Smooth muscle cell (in vitro differentiated cells): ENCODE data around the gene RPP25L. TPM values are rescaled to one million over a fixed set of nuclear protein-coding genes. Genes with fewer than 3 reads are reported as not detected.
A peak's percentile ranks its signal among the peaks of the same experiment; 100 is the strongest.

ENCODE experiments used
- DNase-seq: peaks from one replicate; lab custom pipeline; 2025; ENCODE audit not compliant: unreplicated experiment; lab: John Stamatoyannopoulos, UW
- H2AFZ ChIP-seq: fragments of 200-600 bp; sonication (generic); 2 replicates; pipeline ENCODE4 v1.6.0; 2016; ENCODE audit warnings: antibody characterized with exemption, low read depth, mild to moderate bottlenecking
- H3F3A ChIP-seq: fragments of 200-600 bp; sonication (generic); 2 replicates; pipeline ENCODE4 v1.6.0; 2017; ENCODE audit warnings: antibody characterized with exemption, low read depth
- H3K27ac ChIP-seq: fragments of 200-600 bp; sonication (generic); 2 replicates; pipeline ENCODE4 v1.5.1; 2016; ENCODE audit warnings: low read depth, mild to moderate bottlenecking
- H3K27me3 ChIP-seq: fragments of 200-600 bp; sonication (generic); 2 replicates; pipeline ENCODE4 v1.6.1; 2016; ENCODE audit warnings: low read depth, mild to moderate bottlenecking
- H3K36me3 ChIP-seq: fragments of 200-600 bp; sonication (generic); 2 replicates; pipeline ENCODE4 v1.5.1; 2016; ENCODE audit warnings: low read depth
- H3K4me1 ChIP-seq: fragments of 200-600 bp; sonication (generic); 2 replicates; pipeline ENCODE4 v1.5.1; 2016; ENCODE audit warnings: low read depth
- H3K4me2 ChIP-seq: fragments of 200-600 bp; sonication (generic); 2 replicates; pipeline ENCODE4 v1.6.0; 2016; ENCODE audit warnings: mild to moderate bottlenecking
- H3K4me3 ChIP-seq: fragments of 200-600 bp; sonication (generic); 2 replicates; pipeline ENCODE4 v1.5.1; 2016; ENCODE audit warnings: mild to moderate bottlenecking
- H3K79me2 ChIP-seq: fragments of 200-600 bp; sonication (generic); 2 replicates; pipeline ENCODE4 v1.6.0; 2016; ENCODE audit warnings: low read depth, mild to moderate bottlenecking
- H3K9ac ChIP-seq: fragments of 200-600 bp; sonication (generic); 2 replicates; pipeline ENCODE4 v1.6.0; 2016; ENCODE audit warnings: low read depth
- H3K9me3 ChIP-seq: fragments of 200-600 bp; sonication (generic); replicated peaks from 2 replicates; pipeline ENCODE4 v1.5.1; 2016; ENCODE audit warnings: low read depth
- H4K20me1 ChIP-seq: fragments of 200-600 bp; sonication (generic); 2 replicates; pipeline ENCODE4 v1.6.0; 2016; ENCODE audit warnings: low read depth
- WGBS: methylation state at CpG from one replicate; pipeline ENCODE4 v1.1.7; 2016; ENCODE audit warnings: low lambda C conversion rate; 5-methylcytosine and 5-hydroxymethylcytosine counted together
- polyA plus RNA-seq: library from polyadenylated mRNA; unstranded; fragments of >200 nt; fragmentation: Nextera tagmentation; extraction: Ambion mirVana; gene quantifications from 2 replicates; pipeline ENCODE4 v1.2.1, GENCODE V29; 2016
- total RNA-seq: library from RNA; depleted of rRNA; stranded (reverse); fragments of >200 nt; gene quantifications from 2 replicates; pipeline ENCODE4 v1.2.3, GENCODE V29; 2014
- TF ChIP-seq, protein P1 (sequence below): fragments of 200-600 bp; sonication (generic); IDR thresholded peaks from 2 replicates; pipeline ENCODE4 v1.5.1; 2017; ENCODE audit warnings: borderline replicate concordance, mild to moderate bottlenecking, antibody characterized with exemption; ENCODE audit not compliant: insufficient read depth, poor library complexity, severe bottlenecking

Gene RPP25L
- total and polyA plus RNA-seq, 2 experiments from 2014 or later = 10.9 to 27.5 TPM

DNA sequence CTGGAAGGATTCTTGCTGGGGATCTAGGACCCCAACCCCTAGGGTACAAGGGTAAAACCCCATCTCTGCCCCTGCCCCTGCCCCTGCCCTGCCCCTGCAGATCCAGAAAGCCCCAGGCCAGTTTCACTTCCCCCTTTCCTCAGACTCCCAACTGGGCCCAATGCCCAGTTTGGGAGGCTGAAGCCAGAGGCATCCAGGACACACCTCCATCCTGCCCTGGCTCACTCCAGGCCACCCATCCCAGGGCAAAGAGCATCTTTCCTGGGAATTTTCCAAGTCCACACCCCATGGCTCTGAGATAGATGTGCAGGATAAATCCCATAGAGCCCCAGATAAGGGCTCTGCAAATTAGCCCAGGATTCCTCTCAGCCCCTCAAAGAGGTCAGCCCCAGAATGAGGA lies 39.8 kb downstream of the RPP25L start:
- H2AFZ ChIP-seq = no peak overlapping the region
- no peaks in the 10 kb centered on the region for H3K9me3 ChIP-seq
- no peak overlapping the region for H3K4me2 ChIP-seq
- no peak overlapping the region for H3K9ac ChIP-seq
- H3F3A ChIP-seq = peaks cover 4% of the 10 kb centered on the region
- TF ChIP-seq, protein P1, sequence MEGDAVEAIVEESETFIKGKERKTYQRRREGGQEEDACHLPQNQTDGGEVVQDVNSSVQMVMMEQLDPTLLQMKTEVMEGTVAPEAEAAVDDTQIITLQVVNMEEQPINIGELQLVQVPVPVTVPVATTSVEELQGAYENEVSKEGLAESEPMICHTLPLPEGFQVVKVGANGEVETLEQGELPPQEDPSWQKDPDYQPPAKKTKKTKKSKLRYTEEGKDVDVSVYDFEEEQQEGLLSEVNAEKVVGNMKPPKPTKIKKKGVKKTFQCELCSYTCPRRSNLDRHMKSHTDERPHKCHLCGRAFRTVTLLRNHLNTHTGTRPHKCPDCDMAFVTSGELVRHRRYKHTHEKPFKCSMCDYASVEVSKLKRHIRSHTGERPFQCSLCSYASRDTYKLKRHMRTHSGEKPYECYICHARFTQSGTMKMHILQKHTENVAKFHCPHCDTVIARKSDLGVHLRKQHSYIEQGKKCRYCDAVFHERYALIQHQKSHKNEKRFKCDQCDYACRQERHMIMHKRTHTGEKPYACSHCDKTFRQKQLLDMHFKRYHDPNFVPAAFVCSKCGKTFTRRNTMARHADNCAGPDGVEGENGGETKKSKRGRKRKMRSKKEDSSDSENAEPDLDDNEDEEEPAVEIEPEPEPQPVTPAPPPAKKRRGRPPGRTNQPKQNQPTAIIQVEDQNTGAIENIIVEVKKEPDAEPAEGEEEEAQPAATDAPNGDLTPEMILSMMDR = no peak
- peaks cover 47% of the 10 kb centered on the region for H3K4me1 ChIP-seq
- no peak for DNase-seq
- H3K79me2 ChIP-seq = peaks cover 15% of the 10 kb centered on the region
- no peaks in the 10 kb centered on the region for H3K27me3 ChIP-seq
- no peak overlapping the region for H3K27ac ChIP-seq
- H4K20me1 ChIP-seq = peaks cover 6% of the 10 kb centered on the region
- H3K36me3 ChIP-seq = no peaks in the 10 kb centered on the region
- H3K4me3 ChIP-seq = no peak overlapping the region

DNA sequence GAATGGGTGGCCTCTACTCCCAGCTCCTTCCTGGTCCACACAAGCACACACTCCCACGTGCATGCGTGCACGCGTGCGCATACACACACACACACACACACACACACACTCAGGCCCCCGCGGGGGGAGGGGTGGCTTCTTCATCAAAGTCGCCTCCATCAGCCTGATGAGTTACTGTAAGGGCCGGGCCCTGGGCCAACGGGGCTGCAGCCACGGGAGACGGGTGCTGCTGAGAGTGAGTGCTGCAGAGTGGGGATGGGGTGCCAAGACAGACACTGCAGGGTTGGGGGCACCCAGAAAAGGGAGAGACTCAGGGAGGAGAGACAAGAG lies 40.5 kb downstream of the RPP25L start:
- H3K4me2 ChIP-seq = no peak overlapping the region
- no peaks in the 10 kb centered on the region for H3K36me3 ChIP-seq
- H3K79me2 ChIP-seq = peaks cover 15% of the 10 kb centered on the region
- H4K20me1 ChIP-seq = peaks cover 3% of the 10 kb centered on the region
- WGBS = 85% methylated on average over 12 of the region's 12 CpGs
- H3K9me3 ChIP-seq = no peaks in the 10 kb centered on the region
- no peak overlapping the region for H3K4me3 ChIP-seq
- TF ChIP-seq, protein P1 = no peak
- no peak overlapping the region for H3K27ac ChIP-seq
- H2AFZ ChIP-seq = no peak overlapping the region
- peaks cover 46% of the 10 kb centered on the region for H3K4me1 ChIP-seq
- DNase-seq = no peak
- peaks cover 4% of the 10 kb centered on the region for H3F3A ChIP-seq
- no peak overlapping the region for H3K9ac ChIP-seq
- H3K27me3 ChIP-seq = no peaks in the 10 kb centered on the region

DNA sequence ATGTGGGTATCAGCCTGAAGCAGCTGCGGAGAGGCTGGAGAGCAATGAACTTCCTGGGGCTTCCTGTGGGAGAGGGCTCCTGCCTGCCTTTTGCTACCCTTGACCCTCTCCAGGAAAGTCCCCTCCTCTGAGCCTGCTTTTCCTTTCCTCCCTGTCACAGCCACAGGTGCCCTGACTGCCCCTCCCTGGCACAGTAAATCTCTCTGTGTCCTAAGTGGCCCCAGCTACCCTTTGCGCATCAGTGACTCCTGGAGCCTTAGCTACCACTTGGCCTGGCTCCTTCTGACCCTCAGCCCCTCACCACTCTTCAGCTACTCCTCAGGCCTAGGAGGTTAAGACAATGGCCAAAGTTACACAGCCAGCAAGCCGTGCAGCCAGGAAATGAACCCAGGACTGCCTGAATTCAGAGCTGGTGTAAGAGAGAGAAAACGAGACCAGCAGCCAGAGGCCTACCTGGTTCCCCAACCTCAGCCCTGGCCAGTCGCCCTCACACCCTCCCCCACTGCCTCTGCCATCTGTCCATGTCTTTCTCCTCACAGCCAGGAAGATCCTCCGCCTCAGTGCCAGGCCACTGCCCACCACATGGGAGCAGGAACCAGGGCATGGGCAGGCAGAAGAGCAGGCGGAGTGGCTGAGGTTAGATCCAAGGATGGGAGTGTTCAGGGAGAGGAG lies 41.0 kb downstream of the RPP25L start:
- Histone ChIP-seq H4K20me1 (peaks cover 3% of the 10 kb centered on the region), H3K4me3 (no peak overlapping the region), H3K36me3 (no peaks in the 10 kb centered on the region), H3K79me2 (peaks cover 15% of the 10 kb centered on the region), H3K27me3 (no peaks in the 10 kb centered on the region), H3K9me3 (no peaks in the 10 kb centered on the region), H3K9ac (no peak overlapping the region), H2AFZ (no peak overlapping the region), H3F3A (peaks cover under 1% of the 10 kb centered on the region), H3K4me1 (peaks cover 46% of the 10 kb centered on the region), H3K27ac (peak overlapping the region; percentile 23), H3K4me2 (no peak overlapping the region)
- TF ChIP-seq, protein P1 = no peak
- DNase-seq = no peak
- 87% methylated on average over 7 of the region's 7 CpGs for WGBS

DNA sequence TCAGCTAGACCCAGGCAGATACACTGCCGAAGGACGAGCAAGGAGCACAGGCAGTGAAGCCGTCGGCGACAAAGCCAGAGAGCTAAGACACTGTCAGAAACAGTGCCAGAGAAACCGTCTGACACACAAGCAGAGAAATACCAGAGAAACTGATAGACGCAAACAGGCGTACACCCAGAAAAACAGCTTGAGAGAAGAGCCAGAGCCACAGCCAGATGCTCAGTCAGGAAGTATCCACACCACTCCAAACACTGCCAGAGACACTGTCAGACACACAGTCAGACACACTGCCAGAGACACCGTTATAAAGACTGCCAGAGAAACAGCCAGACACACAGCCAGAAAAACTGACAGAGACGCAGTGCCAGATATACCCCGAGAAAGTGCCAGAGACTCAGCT lies 41.5 kb downstream of the RPP25L start:
- H3K27me3 ChIP-seq = no peaks in the 10 kb centered on the region
- H3K36me3 ChIP-seq = no peaks in the 10 kb centered on the region
- H3K27ac ChIP-seq = peak overlapping the region; percentile 23
- H3K4me1 ChIP-seq = peaks cover 44% of the 10 kb centered on the region
- H3K4me2 ChIP-seq = peak overlapping the region; percentile 36
- 26% methylated on average over 11 of the region's 11 CpGs for WGBS
- no peaks in the 10 kb centered on the region for H3K9me3 ChIP-seq
- H3K4me3 ChIP-seq = no peak overlapping the region
- H3K9ac ChIP-seq = no peak overlapping the region
- TF ChIP-seq, protein P1 = no peak
- DNase-seq = no peak
- peaks cover 15% of the 10 kb centered on the region for H3K79me2 ChIP-seq
- peak overlapping the region; percentile 54 for H2AFZ ChIP-seq
- peaks cover 3% of the 10 kb centered on the region for H4K20me1 ChIP-seq
- H3F3A ChIP-seq = no peaks in the 10 kb centered on the region
